Gastrocnemius medialis (tissue), 4 donors: ENCODE data around the gene PIGR.

Experiments used
- POLR2A ChIP-seq, 2 donors: fragments of 450-650 bp; IDR thresholded peaks; one replicate each; pipeline ENCODE4 v1.6.1; 2017; ENCODE audit warnings: antibody characterized with exemption in 2 of 2, mild to moderate bottlenecking in 2 of 2, moderate library complexity in 2 of 2
- TF ChIP-seq, protein P1 (sequence below), 5 experiments: fragments of 450-650 bp in 3 of 5; fragments of 200-600 bp in 2 of 5; sonication (generic) in 2 of 5; IDR thresholded peaks in 4 of 5; conservative IDR thresholded peaks in 1 of 5; 1 replicate in 4 of 5; 2 replicates in 1 of 5; pipeline ENCODE4 v1.5.1; 2016 to 2019; ENCODE audit warnings: antibody characterized with exemption in 5 of 5, mild to moderate bottlenecking in 3 of 5, moderate library complexity in 3 of 5

DNA sequence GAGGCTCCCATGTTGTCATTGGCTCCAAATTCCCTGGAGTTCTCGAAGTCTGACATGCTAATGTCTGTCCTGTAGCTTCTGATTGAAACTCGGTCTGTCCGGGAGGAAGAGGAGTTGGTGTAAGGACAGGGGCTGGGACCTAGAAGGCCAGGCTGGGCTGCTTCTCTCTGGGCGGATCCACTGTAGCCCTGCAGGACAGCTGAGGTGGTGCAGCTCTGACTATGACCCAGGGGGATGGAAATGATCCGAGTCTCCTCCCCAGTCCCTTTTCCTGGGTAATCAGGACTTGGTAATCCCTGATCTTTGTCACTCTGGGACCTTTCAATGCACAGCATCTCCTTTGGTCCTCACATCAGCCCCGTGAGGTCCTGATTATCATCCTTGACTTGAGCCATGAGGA, 14.6 kb downstream of the PIGR start:
- TF ChIP-seq, protein P1, sequence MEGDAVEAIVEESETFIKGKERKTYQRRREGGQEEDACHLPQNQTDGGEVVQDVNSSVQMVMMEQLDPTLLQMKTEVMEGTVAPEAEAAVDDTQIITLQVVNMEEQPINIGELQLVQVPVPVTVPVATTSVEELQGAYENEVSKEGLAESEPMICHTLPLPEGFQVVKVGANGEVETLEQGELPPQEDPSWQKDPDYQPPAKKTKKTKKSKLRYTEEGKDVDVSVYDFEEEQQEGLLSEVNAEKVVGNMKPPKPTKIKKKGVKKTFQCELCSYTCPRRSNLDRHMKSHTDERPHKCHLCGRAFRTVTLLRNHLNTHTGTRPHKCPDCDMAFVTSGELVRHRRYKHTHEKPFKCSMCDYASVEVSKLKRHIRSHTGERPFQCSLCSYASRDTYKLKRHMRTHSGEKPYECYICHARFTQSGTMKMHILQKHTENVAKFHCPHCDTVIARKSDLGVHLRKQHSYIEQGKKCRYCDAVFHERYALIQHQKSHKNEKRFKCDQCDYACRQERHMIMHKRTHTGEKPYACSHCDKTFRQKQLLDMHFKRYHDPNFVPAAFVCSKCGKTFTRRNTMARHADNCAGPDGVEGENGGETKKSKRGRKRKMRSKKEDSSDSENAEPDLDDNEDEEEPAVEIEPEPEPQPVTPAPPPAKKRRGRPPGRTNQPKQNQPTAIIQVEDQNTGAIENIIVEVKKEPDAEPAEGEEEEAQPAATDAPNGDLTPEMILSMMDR (IDR thresholded peaks at IDR 0.05 in 4 of 5, conservative IDR thresholded peaks at IDR 0.05 in 1 of 5): no peak
- TF ChIP-seq POLR2A (IDR thresholded peaks at IDR 0.05): no peak
